WTC11 (cell line): Measurements from ENCODE around the gene DNAJB12. TPM values are rescaled to one million over a fixed set of nuclear protein-coding genes. Genes with fewer than 3 reads are reported as not detected.

Source experiments
- ATAC-seq: fragments of 200-7000 bp; cut with Tn5 transposase; 2 replicates; pipeline ENCODE4 v1.10.0; 2021; ENCODE audit warnings: mild to moderate bottlenecking, moderate library complexity
- CTCF ChIA-PET: fragments of 300-600 bp; sonication (Branson Sonifier 250); formaldehyde crosslinking; loops from one replicate; lab custom pipeline; 2021; ENCODE audit warnings: antibody characterized with exemption; lab: Charles Lee
- POLR2A ChIA-PET: fragments of 350-600 bp; sonication (Branson Sonifier 250); formaldehyde crosslinking; loops from one replicate; lab custom pipeline; 2021; ENCODE audit warnings: antibody characterized with exemption; lab: Charles Lee
- DNase-seq: peaks from one replicate; pipeline ENCODE4 v3.0.0; 2021; ENCODE audit warnings: low spot score
- H3K27ac Mint-ChIP-seq: 2 replicates; pipeline ENCODE4 v1.8.0; 2021; ENCODE audit warnings: mixed read lengths
- H3K27me3 Mint-ChIP-seq: 2 replicates; pipeline ENCODE4 v1.8.0; 2021; ENCODE audit warnings: low read depth, mild to moderate bottlenecking, moderate library complexity, mixed read lengths
- H3K36me3 Mint-ChIP-seq: 2 replicates; pipeline ENCODE4 v1.8.0; 2021; ENCODE audit warnings: mixed read lengths
- H3K4me1 Mint-ChIP-seq: 2 replicates; pipeline ENCODE4 v1.8.0; 2022; ENCODE audit warnings: mixed read lengths
- H3K4me3 Mint-ChIP-seq: 2 replicates; pipeline ENCODE4 v1.8.0; 2021; ENCODE audit warnings: mild to moderate bottlenecking, moderate library complexity, mixed read lengths
- H3K9me3 Mint-ChIP-seq: 2 replicates; pipeline ENCODE4 v1.8.0; 2021; ENCODE audit warnings: mixed read lengths
- EMX1 ChIP-seq: fragments of 250-450 bp; sonication (Bioruptor Pico); IDR thresholded peaks from 2 replicates; pipeline ENCODE4 v1.8.0; 2021; ENCODE audit warnings: mild to moderate bottlenecking
- NR2C2 ChIP-seq: sonication (generic); formaldehyde crosslinking; IDR thresholded peaks from 2 replicates; pipeline ENCODE4 v1.8.0; 2022; ENCODE audit warnings: mild to moderate bottlenecking, missing genetic modification reagents
- SMAD3 ChIP-seq: sonication (generic); formaldehyde crosslinking; IDR thresholded peaks from 2 replicates; pipeline ENCODE4 v1.8.0; 2022; ENCODE audit warnings: missing genetic modification reagents, mild to moderate bottlenecking, borderline replicate concordance
- SMAD4 ChIP-seq: sonication (generic); formaldehyde crosslinking; IDR thresholded peaks from 2 replicates; pipeline ENCODE4 v1.8.0; 2022; ENCODE audit warnings: mild to moderate bottlenecking, missing genetic modification reagents
- ZNF138 ChIP-seq: sonication (generic); formaldehyde crosslinking; conservative IDR thresholded peaks from 2 replicates; pipeline ENCODE4 v1.8.1; 2022; ENCODE audit warnings: mild to moderate bottlenecking, moderate library complexity, missing genetic modification reagents
- ZNF263 ChIP-seq: sonication (generic); formaldehyde crosslinking; IDR thresholded peaks from 2 replicates; pipeline ENCODE4 v1.8.1; 2022; ENCODE audit warnings: low read depth, mild to moderate bottlenecking, moderate library complexity, missing genetic modification reagents
- ZNF423 ChIP-seq: fragments of 250-450 bp; sonication (Bioruptor Pico); IDR thresholded peaks from 2 replicates; pipeline ENCODE4 v2.1.2; 2022; ENCODE audit warnings: mild to moderate bottlenecking, moderate library complexity
- total RNA-seq: library from RNA; stranded (reverse); gene quantifications from 3 replicates; pipeline ENCODE4 v1.2.3, GENCODE V29; 2021
- TF ChIP-seq, protein P1 (sequence below): sonication (generic); formaldehyde crosslinking; IDR thresholded peaks from 2 replicates; pipeline ENCODE4 v1.8.1; 2022; ENCODE audit warnings: mild to moderate bottlenecking, moderate library complexity, missing genetic modification reagents
- TF ChIP-seq, protein P2 (sequence below): fragments of 250-450 bp; sonication (Bioruptor Pico); conservative IDR thresholded peaks from 2 replicates; pipeline ENCODE4 v1.9.0; 2021; ENCODE audit warnings: mild to moderate bottlenecking
- TF ChIP-seq, protein P3 (sequence below): sonication (generic); formaldehyde crosslinking; IDR thresholded peaks from 2 replicates; pipeline ENCODE4 v1.8.0; 2023; ENCODE audit warnings: missing genetic modification reagents
- TF ChIP-seq, protein P4 (sequence below): fragments of 250-450 bp; sonication (Bioruptor Pico); IDR thresholded peaks from 2 replicates; pipeline ENCODE4 v1.9.0; 2021; ENCODE audit warnings: mild to moderate bottlenecking
- TF ChIP-seq, protein P5 (sequence below): fragments of 250-450 bp; sonication (Bioruptor Pico); IDR thresholded peaks from 2 replicates; pipeline ENCODE4 v1.9.0; 2021; ENCODE audit warnings: mild to moderate bottlenecking, borderline replicate concordance
- TF ChIP-seq, protein P6 (sequence below): sonication (generic); formaldehyde crosslinking; IDR thresholded peaks from 2 replicates; pipeline ENCODE4 v1.8.0; 2022; ENCODE audit warnings: mild to moderate bottlenecking, missing genetic modification reagents

The DNAJB12 gene
- total RNA-seq, 1 experiment from 2014 or later: 21.6 TPM

DNA sequence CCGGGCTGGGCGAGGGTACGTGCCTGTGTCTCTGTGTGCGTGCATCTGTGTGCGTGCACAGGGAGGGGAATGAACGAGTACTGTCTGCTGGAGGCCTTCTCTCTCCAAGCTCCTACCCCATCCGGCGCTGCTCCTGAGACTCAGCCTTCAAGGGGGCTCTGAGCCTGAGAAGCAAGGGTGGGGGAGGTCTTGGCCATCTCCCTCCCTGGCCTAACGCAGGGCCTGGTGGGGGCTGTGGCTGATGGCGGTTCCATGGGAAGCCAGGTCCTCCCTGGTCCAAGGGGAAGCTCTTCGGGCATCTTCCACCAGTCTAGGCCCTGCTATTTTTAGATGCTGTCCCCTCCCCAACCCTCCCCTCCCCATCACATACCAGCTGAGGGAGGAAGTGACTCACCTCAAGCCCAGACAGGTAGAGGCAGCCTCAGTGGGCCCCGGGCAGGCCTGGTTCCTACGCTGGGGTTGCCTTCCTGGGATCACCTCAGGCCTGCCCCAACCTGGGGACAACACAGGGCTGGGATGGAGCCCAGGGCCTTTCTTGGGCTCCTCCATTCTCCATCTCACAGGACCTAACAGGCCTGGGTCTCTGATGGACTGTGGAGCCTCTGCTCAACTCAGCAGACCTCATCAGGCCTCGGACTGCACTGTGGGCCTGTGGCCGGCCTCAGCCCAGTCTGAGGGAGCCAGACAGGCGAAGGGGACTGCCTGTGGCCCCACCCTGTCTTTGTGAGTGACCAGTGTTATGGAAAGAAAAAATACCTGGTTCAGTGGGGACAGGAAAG lies 32.2 kb downstream of the DNAJB12 start (continued):
- TF ChIP-seq, protein P1, sequence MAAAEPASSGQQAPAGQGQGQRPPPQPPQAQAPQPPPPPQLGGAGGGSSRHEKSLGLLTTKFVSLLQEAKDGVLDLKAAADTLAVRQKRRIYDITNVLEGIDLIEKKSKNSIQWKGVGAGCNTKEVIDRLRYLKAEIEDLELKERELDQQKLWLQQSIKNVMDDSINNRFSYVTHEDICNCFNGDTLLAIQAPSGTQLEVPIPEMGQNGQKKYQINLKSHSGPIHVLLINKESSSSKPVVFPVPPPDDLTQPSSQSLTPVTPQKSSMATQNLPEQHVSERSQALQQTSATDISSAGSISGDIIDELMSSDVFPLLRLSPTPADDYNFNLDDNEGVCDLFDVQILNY (CRISPR knock-in tag): no peak
- TF ChIP-seq, protein P2, sequence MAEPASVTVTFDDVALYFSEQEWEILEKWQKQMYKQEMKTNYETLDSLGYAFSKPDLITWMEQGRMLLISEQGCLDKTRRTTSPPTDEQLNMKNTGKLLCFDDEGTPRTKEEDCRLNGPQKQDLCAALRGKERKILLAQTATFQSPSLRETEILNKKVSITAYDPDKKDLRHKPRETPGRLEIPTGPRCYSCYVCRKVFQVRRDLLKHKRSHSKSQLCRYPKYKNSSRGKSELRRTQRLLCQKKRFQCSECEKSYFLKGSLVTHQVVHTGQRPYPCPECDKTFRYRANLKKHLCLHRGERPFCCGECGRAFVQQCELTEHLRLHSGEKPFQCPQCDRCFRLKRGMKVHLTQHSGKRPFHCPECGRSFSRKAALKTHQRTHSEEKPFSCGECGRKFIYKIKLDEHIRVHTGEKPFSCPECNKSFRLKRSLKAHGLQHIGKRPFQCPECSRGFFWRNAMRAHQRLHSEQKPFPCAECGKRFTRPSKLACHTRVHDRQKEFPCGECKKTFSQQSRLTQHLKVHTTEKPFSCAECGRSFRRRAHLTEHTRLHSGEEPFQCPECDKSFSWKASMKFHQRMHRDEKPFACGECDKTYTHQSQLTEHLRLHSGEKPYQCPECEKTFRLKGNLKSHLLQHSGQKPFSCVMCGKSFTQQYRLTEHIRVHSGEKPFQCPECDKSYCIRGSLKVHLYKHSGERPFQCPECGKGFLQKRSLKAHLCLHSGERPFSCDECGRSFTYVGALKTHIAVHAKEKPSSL (CRISPR knock-in tag): no peak
- TF ChIP-seq ZNF423 (CRISPR knock-in tag) (no peak), ZNF138 (CRISPR knock-in tag) (no peak), SMAD4 (CRISPR knock-in tag) (no peak)
- TF ChIP-seq, protein P3, sequence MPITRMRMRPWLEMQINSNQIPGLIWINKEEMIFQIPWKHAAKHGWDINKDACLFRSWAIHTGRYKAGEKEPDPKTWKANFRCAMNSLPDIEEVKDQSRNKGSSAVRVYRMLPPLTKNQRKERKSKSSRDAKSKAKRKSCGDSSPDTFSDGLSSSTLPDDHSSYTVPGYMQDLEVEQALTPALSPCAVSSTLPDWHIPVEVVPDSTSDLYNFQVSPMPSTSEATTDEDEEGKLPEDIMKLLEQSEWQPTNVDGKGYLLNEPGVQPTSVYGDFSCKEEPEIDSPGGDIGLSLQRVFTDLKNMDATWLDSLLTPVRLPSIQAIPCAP (CRISPR knock-in tag): no peak

DNA sequence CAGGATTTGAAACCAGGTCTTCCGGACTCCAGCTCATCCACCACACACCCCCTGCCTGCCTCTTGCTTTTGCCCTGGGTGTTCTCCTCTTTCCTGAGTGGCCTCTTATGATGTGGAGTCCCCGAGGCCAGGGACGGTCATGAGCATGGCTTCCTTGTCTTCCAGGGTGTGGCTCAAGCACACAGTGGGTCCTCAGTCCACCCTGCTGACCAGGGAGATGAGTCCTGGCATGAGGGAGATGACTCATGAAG lies 32.8 kb downstream of the DNAJB12 start:
- no peak for ATAC-seq
- TF ChIP-seq EMX1 (CRISPR knock-in tag): no peak
- no peak for TF ChIP-seq ZNF263
- TF ChIP-seq, protein P4, sequence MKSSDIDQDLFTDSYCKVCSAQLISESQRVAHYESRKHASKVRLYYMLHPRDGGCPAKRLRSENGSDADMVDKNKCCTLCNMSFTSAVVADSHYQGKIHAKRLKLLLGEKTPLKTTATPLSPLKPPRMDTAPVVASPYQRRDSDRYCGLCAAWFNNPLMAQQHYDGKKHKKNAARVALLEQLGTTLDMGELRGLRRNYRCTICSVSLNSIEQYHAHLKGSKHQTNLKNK (CRISPR knock-in tag): no peak
- TF ChIP-seq NR2C2 (CRISPR knock-in tag): peak; percentile 44; the same call in 1 of the 2 replicates
- TF ChIP-seq SMAD3 (CRISPR knock-in tag): no peak
- TF ChIP-seq, protein P5, sequence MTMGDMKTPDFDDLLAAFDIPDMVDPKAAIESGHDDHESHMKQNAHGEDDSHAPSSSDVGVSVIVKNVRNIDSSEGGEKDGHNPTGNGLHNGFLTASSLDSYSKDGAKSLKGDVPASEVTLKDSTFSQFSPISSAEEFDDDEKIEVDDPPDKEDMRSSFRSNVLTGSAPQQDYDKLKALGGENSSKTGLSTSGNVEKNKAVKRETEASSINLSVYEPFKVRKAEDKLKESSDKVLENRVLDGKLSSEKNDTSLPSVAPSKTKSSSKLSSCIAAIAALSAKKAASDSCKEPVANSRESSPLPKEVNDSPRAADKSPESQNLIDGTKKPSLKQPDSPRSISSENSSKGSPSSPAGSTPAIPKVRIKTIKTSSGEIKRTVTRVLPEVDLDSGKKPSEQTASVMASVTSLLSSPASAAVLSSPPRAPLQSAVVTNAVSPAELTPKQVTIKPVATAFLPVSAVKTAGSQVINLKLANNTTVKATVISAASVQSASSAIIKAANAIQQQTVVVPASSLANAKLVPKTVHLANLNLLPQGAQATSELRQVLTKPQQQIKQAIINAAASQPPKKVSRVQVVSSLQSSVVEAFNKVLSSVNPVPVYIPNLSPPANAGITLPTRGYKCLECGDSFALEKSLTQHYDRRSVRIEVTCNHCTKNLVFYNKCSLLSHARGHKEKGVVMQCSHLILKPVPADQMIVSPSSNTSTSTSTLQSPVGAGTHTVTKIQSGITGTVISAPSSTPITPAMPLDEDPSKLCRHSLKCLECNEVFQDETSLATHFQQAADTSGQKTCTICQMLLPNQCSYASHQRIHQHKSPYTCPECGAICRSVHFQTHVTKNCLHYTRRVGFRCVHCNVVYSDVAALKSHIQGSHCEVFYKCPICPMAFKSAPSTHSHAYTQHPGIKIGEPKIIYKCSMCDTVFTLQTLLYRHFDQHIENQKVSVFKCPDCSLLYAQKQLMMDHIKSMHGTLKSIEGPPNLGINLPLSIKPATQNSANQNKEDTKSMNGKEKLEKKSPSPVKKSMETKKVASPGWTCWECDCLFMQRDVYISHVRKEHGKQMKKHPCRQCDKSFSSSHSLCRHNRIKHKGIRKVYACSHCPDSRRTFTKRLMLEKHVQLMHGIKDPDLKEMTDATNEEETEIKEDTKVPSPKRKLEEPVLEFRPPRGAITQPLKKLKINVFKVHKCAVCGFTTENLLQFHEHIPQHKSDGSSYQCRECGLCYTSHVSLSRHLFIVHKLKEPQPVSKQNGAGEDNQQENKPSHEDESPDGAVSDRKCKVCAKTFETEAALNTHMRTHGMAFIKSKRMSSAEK: no peak
- TF ChIP-seq, protein P6, sequence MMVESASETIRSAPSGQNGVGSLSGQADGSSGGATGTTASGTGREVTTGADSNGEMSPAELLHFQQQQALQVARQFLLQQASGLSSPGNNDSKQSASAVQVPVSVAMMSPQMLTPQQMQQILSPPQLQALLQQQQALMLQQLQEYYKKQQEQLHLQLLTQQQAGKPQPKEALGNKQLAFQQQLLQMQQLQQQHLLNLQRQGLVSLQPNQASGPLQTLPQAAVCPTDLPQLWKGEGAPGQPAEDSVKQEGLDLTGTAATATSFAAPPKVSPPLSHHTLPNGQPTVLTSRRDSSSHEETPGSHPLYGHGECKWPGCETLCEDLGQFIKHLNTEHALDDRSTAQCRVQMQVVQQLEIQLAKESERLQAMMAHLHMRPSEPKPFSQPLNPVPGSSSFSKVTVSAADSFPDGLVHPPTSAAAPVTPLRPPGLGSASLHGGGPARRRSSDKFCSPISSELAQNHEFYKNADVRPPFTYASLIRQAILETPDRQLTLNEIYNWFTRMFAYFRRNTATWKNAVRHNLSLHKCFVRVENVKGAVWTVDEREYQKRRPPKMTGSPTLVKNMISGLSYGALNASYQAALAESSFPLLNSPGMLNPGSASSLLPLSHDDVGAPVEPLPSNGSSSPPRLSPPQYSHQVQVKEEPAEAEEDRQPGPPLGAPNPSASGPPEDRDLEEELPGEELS (CRISPR knock-in tag): no peak
- DNase-seq: no peak
- H3K27me3 Mint-ChIP-seq: no peaks in the 10 kb centered on the region
- ChIA-PET POLR2A (interaction anchor here (0.5 to 6.0 kb wide), 8 partner anchors 10 to 107 kb away, joined by 3 to 161 read pairs (median 14); partner anchors contain the start of genes ANAPC16, ASCC1 and DDIT4), CTCF (interaction anchor here (1.6 to 4.1 kb wide), 6 partner anchors 44 to 273 kb away, joined by 5 to 21 read pairs (median 11); partner anchors contain the start of gene DDIT4)
- H3K4me3 Mint-ChIP-seq: no peak overlapping the region
- no peaks in the 10 kb centered on the region for H3K36me3 Mint-ChIP-seq
- no peak overlapping the region; the same call in 1 of the 2 replicates for H3K27ac Mint-ChIP-seq
- peaks cover 5% of the 10 kb centered on the region; the same call in 1 of the 2 replicates for H3K9me3 Mint-ChIP-seq
- peaks cover 52% of the 10 kb centered on the region for H3K4me1 Mint-ChIP-seq
